CD14-positive monocyte (primary cell): Measurements from ENCODE around the gene MBP. TPM values are rescaled to one million over a fixed set of nuclear protein-coding genes. Genes with fewer than 3 reads are reported as not detected.

Source experiments
- DNase-seq, 3 donors: peaks; one replicate each; pipeline ENCODE4 v3.0.0-alpha.2; 2011 to 2022
- H2AFZ ChIP-seq: 2 replicates; pipeline ENCODE4 v1.6.0; 2012; ENCODE audit warnings: mild to moderate bottlenecking, low read depth, low read length, inconsistent platforms; ENCODE audit not compliant: insufficient read depth, poor library complexity, severe bottlenecking
- H3K27ac ChIP-seq, 2 donors: 1 replicate in 1 of 2; 2 replicates in 1 of 2; pipeline ENCODE4 v1.5.1; 2012 to 2013; ENCODE audit warnings: low read length in 2 of 2, control low read depth in 1 of 2, inconsistent platforms in 1 of 2, low read depth in 1 of 2, mild to moderate bottlenecking in 1 of 2
- H3K27me3 ChIP-seq, 2 donors: one replicate each; pipeline versions ENCODE4 v1.6.0 to v1.6.1; 2011 to 2013; ENCODE audit warnings: low read length in 2 of 2; ENCODE audit not compliant: control insufficient read depth in 2 of 2, insufficient read depth in 2 of 2
- H3K36me3 ChIP-seq, 2 donors: replicated peaks in 1 of 2; 1 replicate in 1 of 2; 2 replicates in 1 of 2; pipeline versions ENCODE4 v1.5.1 to v1.6.1; 2012 to 2013; ENCODE audit warnings: low read length in 2 of 2, control low read depth in 1 of 2, inconsistent platforms in 1 of 2, mild to moderate bottlenecking in 1 of 2; ENCODE audit not compliant: insufficient read depth in 2 of 2, control insufficient read depth in 1 of 2
- H3K4me1 ChIP-seq, 2 donors: 1 replicate in 1 of 2; 2 replicates in 1 of 2; pipeline versions ENCODE4 v1.5.1 to v1.6.1; 2012 to 2013; ENCODE audit warnings: low read length in 2 of 2, control low read depth in 1 of 2, inconsistent platforms in 1 of 2, mild to moderate bottlenecking in 1 of 2, moderate library complexity in 1 of 2; ENCODE audit not compliant: insufficient read depth in 2 of 2, control insufficient read depth in 1 of 2
- H3K4me2 ChIP-seq: replicated peaks from 2 replicates; pipeline ENCODE3; 2012; ENCODE audit warnings: low read length, moderate library complexity, mild to moderate bottlenecking; ENCODE audit not compliant: poor library complexity, severe bottlenecking; ENCODE audit errors: extremely low read depth
- H3K4me3 ChIP-seq, 3 experiments: fragments of 200-600 bp in 1 of 3; sonication (generic) in 1 of 3; replicated peaks in 1 of 3; 1 replicate in 2 of 3; 2 replicates in 1 of 3; pipeline ENCODE4 v1.5.1; 2011 to 2013; ENCODE audit warnings: low read length in 3 of 3, mild to moderate bottlenecking in 3 of 3, control low read depth in 2 of 3, low read depth in 2 of 3, inconsistent platforms in 1 of 3, moderate library complexity in 1 of 3
- H3K79me2 ChIP-seq: 2 replicates; pipeline ENCODE4 v1.6.0; 2012; ENCODE audit warnings: mild to moderate bottlenecking, control low read depth, inconsistent platforms, low read length, moderate library complexity; ENCODE audit not compliant: insufficient read depth
- H3K9ac ChIP-seq: 2 replicates; pipeline ENCODE4 v1.6.0; 2017; ENCODE audit warnings: low read length, mild to moderate bottlenecking; ENCODE audit not compliant: insufficient read depth, poor library complexity, severe bottlenecking
- H3K9me3 ChIP-seq, 2 donors: replicated peaks in 1 of 2; 1 replicate in 1 of 2; 2 replicates in 1 of 2; pipeline versions ENCODE4 v1.5.1 to v1.6.1; 2012 to 2013; ENCODE audit warnings: low read length in 2 of 2, control low read depth in 1 of 2; ENCODE audit not compliant: control insufficient read depth in 1 of 2, insufficient read depth in 1 of 2
- H4K20me1 ChIP-seq: 2 replicates; pipeline ENCODE4 v1.6.0; 2012; ENCODE audit warnings: mild to moderate bottlenecking, low read length, control low read depth, moderate library complexity; ENCODE audit not compliant: insufficient read depth
- H3K27ac Mint-ChIP-seq, 7 donors: one replicate each; pipeline ENCODE4 v1.8.0; 2020; ENCODE audit warnings: mild to moderate bottlenecking in 7 of 7, mixed read lengths in 7 of 7, moderate library complexity in 6 of 7, inconsistent platforms in 2 of 7
- H3K27me3 Mint-ChIP-seq, 3 donors: one replicate each; pipeline ENCODE4 v1.8.0; 2021 to 2022; ENCODE audit warnings: low read depth in 3 of 3, mild to moderate bottlenecking in 3 of 3, mixed read lengths in 3 of 3, moderate library complexity in 3 of 3, inconsistent platforms in 1 of 3
- H3K36me3 Mint-ChIP-seq, 2 donors: one replicate each; pipeline ENCODE4 v1.8.0; 2020; ENCODE audit warnings: mixed read lengths in 2 of 2, inconsistent platforms in 1 of 2, mild to moderate bottlenecking in 1 of 2
- H3K4me1 Mint-ChIP-seq: one replicate; pipeline ENCODE4 v1.8.0; 2020; ENCODE audit warnings: mild to moderate bottlenecking, mixed read lengths
- H3K4me3 Mint-ChIP-seq, 2 donors: one replicate each; pipeline ENCODE4 v1.8.0; 2020; ENCODE audit warnings: mild to moderate bottlenecking in 2 of 2, mixed read lengths in 2 of 2, moderate library complexity in 1 of 2
- H3K9me3 Mint-ChIP-seq, 7 donors: one replicate each; pipeline ENCODE4 v1.8.0; 2020 to 2022; ENCODE audit warnings: mixed read lengths in 7 of 7, mild to moderate bottlenecking in 6 of 7, moderate library complexity in 6 of 7, inconsistent platforms in 2 of 7
- WGBS: methylation state at CpG from one replicate; pipeline ENCODE4 v1.1.5; 2013; ENCODE audit warnings: missing lambda C conversion rate; ENCODE audit not compliant: insufficient coverage; 5-methylcytosine and 5-hydroxymethylcytosine counted together
- intact Hi-C, 2 donors: fragments of 100-400 bp; cut with micrococcal nuclease; formaldehyde crosslinking; loops; one replicate each; pipeline versions ENCODE4 v1.15.0 to v1.15.1; 2023
- polyA plus RNA-seq, 3 donors: library from polyadenylated mRNA; depleted of rRNA in 1 of 3; unstranded in 2 of 3; stranded (reverse) in 1 of 3; fragments of 300-500 nt in 2 of 3; fragments of >200 nt in 1 of 3; fragmentation: Illumina TruSeq in 2 of 3; gene quantifications; 1 replicate in 2 of 3; 2 replicates in 1 of 3; pipeline ENCODE4 v1.2.3, GENCODE V29; 2012 to 2021
- TF ChIP-seq, protein P1 (sequence below): fragments of 200-600 bp; IDR thresholded peaks from one replicate; pipeline ENCODE4 v1.8.0; 2022; ENCODE audit warnings: antibody characterized with exemption, mild to moderate bottlenecking

Gene MBP
- polyA plus RNA-seq, 3 donors, result 47.7 to 81.0 (median 50.4) TPM

DNA sequence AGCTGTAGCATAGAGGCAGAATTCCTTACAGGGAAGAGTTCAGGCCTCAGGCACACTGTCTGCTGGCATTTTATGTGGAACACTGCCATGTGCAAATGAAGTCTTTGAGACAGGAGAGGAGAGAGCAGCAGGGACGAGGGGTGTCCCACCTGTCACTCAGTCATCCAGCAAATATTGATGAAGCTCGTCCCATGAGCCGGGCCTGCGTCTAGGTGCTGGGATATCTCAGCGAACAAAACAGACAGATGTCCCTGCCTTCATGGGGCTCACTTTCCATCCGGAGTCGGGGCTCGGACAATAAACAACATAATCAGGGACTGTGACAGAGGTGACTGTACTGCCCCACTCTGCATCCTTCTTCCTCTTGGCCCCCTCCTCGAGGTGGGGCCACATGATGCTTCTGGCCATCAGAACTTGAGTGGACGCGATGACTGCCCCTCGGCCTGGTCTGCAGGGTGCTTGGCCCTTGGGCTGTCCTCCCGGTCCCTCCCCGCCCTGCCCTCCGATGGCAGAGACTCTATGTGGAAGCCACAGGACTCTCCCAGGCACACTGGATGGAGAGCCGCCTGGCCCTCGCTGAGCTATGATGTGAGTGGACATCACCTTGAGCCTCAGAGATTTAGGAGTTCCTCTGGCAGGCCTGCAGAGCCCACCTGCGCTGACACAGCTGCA lies 78.8 kb downstream of the MBP start:
- no peaks in the 10 kb centered on the region for H3K9me3 ChIP-seq
- peak overlapping the region; percentile 70 for H3K9ac ChIP-seq
- peaks cover 0 to 2% (median 0%) of the 10 kb centered on the region in 3 donors for H3K27me3 Mint-ChIP-seq
- peak overlapping the region; percentile 93 to 99 for H3K27ac ChIP-seq
- H3K9me3 Mint-ChIP-seq, result no peaks in the 10 kb centered on the region
- no peak overlapping the region for H2AFZ ChIP-seq
- peak overlapping the region; percentile 69 to 82 for H3K4me3 Mint-ChIP-seq
- H3K4me1 Mint-ChIP-seq, result peaks cover 54% of the 10 kb centered on the region
- H3K4me1 ChIP-seq, result peaks cover 65 to 67% of the 10 kb centered on the region in 2 donors
- no peak for DNase-seq
- no peaks in the 10 kb centered on the region for H4K20me1 ChIP-seq
- H3K36me3 ChIP-seq, result peaks cover 3 to 12% of the 10 kb centered on the region in 2 donors
- TF ChIP-seq, protein P1, sequence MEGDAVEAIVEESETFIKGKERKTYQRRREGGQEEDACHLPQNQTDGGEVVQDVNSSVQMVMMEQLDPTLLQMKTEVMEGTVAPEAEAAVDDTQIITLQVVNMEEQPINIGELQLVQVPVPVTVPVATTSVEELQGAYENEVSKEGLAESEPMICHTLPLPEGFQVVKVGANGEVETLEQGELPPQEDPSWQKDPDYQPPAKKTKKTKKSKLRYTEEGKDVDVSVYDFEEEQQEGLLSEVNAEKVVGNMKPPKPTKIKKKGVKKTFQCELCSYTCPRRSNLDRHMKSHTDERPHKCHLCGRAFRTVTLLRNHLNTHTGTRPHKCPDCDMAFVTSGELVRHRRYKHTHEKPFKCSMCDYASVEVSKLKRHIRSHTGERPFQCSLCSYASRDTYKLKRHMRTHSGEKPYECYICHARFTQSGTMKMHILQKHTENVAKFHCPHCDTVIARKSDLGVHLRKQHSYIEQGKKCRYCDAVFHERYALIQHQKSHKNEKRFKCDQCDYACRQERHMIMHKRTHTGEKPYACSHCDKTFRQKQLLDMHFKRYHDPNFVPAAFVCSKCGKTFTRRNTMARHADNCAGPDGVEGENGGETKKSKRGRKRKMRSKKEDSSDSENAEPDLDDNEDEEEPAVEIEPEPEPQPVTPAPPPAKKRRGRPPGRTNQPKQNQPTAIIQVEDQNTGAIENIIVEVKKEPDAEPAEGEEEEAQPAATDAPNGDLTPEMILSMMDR, result no peak
- peaks cover 73% of the 10 kb centered on the region for H3K79me2 ChIP-seq
- H3K4me2 ChIP-seq, result peak overlapping the region; percentile 65
- H3K27me3 ChIP-seq, result no peaks in the 10 kb centered on the region
- intact Hi-C loops, result loop anchor here in 1 of 2 donors (2.0 to 5.0 kb wide), 2 partner anchors 77 to 231 kb away; partner anchors contain the start of gene ZNF236
- H3K36me3 Mint-ChIP-seq, result peaks cover 20 to 38% of the 10 kb centered on the region in 2 donors
- H3K27ac Mint-ChIP-seq, result peak overlapping the region; percentile 98 to 100 (median 99)
- WGBS, result 83% methylated on average over 18 of the region's 18 CpGs
- H3K4me3 ChIP-seq, result peak overlapping the region in 1 of 3 experiments; percentile 42

DNA sequence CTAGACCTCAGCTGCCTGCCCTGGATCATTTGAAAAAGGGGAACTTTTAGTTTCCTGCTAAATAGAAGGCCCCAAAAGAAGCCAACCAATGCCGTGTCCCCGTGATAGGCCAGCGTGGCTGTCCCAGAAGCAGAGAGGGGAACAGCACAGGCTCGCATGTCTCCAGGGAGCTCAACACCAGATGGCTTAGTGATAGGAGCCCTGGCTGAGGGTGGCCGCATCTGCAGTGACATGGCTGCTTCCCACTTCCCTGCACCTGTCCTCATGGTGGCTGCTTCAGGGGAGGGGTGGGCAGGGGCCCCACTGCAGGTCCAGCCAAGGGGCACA lies 79.6 kb downstream of the MBP start:
- peak overlapping the region; percentile 66 for H3K4me2 ChIP-seq

More for the DNA sequence above, 79.6 kb downstream of the MBP start:
- H3K36me3 ChIP-seq, result peaks cover 3 to 15% of the 10 kb centered on the region in 2 donors
- H2AFZ ChIP-seq, result peak overlapping the region; percentile 57
- intact Hi-C loops, result loop anchor here in 1 of 2 donors (5.0 kb wide), 1 partner anchor 231 kb away; the partner anchor contains the start of gene ZNF236
- Mint-ChIP-seq H3K4me1 (peaks cover 55% of the 10 kb centered on the region), H3K4me3 (peak overlapping the region; percentile 34 to 63), H3K27me3 (peaks cover 0 to 2% (median 0%) of the 10 kb centered on the region in 3 donors), H3K9me3 (no peaks in the 10 kb centered on the region), H3K27ac (peak overlapping the region; percentile 98 to 100 (median 99)), H3K36me3 (peaks cover 22 to 43% of the 10 kb centered on the region in 2 donors)
- WGBS, result 0% methylated on average over 5 of the region's 5 CpGs
- H3K27me3 ChIP-seq, result no peaks in the 10 kb centered on the region
- H3K4me1 ChIP-seq, result peaks cover 57 to 59% of the 10 kb centered on the region in 2 donors
- TF ChIP-seq, protein P1, result no peak
- no peaks in the 10 kb centered on the region for H3K9me3 ChIP-seq
- peak overlapping the region in 1 of 3 experiments; percentile 42 for H3K4me3 ChIP-seq
- DNase-seq, result peak; percentile 81 to 89 (median 86)
- H3K27ac ChIP-seq, result peak overlapping the region; percentile 93 to 99
- peak overlapping the region; percentile 70 for H3K9ac ChIP-seq
- peaks cover 73% of the 10 kb centered on the region for H3K79me2 ChIP-seq
- H4K20me1 ChIP-seq, result peaks cover 8% of the 10 kb centered on the region
